ENCODE results near the gene RGS9.
"Not testable (repeated sequence)": the region's sequence is repeated elsewhere in the genome, so short reads cannot be mapped to it uniquely, and the experiment has no call there.

RGS9 gene

GRCh38 chr17:65103896-65104295 lies 33.3 kb upstream of the RGS9 start:
- ATAC-seq: no peak
- DNase-seq: no peak
- H3K27ac Mint-ChIP-seq: no peak overlapping the region
- H3K4me3 Mint-ChIP-seq: no peak overlapping the region
- no peaks in the 10 kb centered on the region for H3K9me3 Mint-ChIP-seq
- H3K27me3 Mint-ChIP-seq: peaks cover 16% of the 10 kb centered on the region
- peaks cover 20% of the 10 kb centered on the region for H3K4me1 Mint-ChIP-seq

DNA sequence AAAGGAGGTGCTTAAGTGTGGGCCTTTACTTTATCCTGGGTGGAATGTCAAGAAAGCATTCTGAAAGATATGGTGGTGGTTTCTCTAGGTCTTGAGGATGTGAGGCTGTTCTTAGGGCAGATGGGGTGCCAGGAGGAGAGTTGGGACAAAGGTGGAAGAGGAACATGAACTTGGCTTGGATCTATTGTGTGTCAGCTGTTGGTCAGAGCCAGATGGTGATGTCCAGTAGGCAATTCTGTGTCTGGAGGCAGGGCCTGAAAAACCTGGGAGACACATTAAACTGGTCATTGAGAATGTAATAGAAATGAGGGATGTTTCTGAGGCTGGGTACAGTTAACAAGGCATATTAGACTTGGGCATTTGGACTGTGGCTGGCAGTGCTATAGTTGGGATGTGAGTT lies 32.6 kb upstream of the RGS9 start:
- peaks cover 15% of the 10 kb centered on the region for H3K4me1 Mint-ChIP-seq
- DNase-seq (no peak), ATAC-seq (no peak)
- H3K27ac Mint-ChIP-seq: peak overlapping the region in 1 of 2 donors; percentile 50
- H3K9me3 Mint-ChIP-seq: no peaks in the 10 kb centered on the region
- no peak overlapping the region for H3K4me3 Mint-ChIP-seq
- peaks cover 18% of the 10 kb centered on the region for H3K27me3 Mint-ChIP-seq

DNA sequence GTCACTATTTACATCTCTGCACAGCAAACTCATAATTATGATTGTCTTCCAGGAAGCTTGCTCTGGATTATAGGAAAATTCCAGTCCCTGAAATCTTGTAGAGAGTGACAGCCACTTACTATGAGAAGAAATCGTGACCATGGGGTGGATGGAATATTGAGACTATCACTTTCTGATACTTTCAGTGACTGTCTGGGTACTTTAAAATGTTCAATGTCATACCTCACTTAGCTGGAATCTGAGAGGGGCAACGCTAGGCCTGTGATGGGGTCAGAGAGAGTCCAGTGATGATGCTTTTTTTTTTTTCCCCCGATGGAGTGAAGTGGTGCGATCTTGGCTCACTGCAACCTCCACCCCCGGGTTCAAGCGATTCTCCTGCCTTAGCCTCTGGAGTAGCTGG lies 32.2 kb upstream of the RGS9 start:
- Mint-ChIP-seq H3K27ac (no peak overlapping the region), H3K27me3 (peaks cover 18% of the 10 kb centered on the region), H3K4me3 (no peak overlapping the region), H3K4me1 (peaks cover 11% of the 10 kb centered on the region), H3K9me3 (no peaks in the 10 kb centered on the region)
- ATAC-seq (no peak), DNase-seq (no peak)

DNA sequence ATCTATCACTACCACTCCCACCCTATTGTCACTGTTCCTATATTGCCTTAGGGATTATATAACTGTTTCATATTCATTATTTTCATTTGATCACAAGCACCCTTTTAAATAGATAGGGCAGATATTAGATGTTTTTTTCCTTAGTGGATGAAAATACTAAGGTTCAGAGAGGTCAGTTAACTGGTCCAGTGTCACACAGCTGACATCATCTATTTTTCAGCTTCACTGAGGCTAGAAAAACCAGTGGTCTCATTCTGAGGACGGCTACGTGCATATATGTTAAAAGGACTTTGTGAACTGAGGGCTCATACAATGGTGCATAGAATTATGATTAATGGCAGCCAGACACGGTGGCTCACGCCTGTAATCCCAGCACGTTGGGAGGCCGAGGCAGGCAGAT lies 29.0 kb upstream of the RGS9 start:
- Mint-ChIP-seq H3K27ac (no peak overlapping the region), H3K9me3 (no peaks in the 10 kb centered on the region), H3K4me1 (no peaks in the 10 kb centered on the region), H3K27me3 (peaks cover 18% of the 10 kb centered on the region), H3K4me3 (no peak overlapping the region)
- no peak for ATAC-seq
- no peak for DNase-seq

DNA sequence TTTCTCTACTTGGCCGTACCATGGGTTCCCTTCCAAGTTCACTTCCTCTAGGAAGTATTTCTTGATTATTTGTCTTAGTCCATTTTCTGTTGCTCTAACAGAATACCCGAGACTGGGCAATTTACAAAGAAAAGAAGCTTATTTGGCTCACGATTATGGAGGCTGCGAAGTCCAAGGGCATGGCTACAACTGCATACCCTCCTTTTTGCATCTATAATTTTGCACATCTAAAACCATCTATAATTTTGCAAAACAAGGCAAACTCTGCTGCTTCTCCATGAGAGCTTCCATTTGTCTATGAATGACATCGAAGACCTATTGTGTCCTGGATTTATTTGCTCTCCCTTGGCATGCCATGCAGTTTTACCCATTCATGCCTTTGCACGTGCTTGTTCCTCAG lies 27.6 kb upstream of the RGS9 start:
- Mint-ChIP-seq H3K4me1 (no peaks in the 10 kb centered on the region), H3K9me3 (no peaks in the 10 kb centered on the region), H3K4me3 (no peak overlapping the region), H3K27me3 (peaks cover 18% of the 10 kb centered on the region), H3K27ac (no peak overlapping the region)
- ATAC-seq: no peak
- no peak for DNase-seq

DNA sequence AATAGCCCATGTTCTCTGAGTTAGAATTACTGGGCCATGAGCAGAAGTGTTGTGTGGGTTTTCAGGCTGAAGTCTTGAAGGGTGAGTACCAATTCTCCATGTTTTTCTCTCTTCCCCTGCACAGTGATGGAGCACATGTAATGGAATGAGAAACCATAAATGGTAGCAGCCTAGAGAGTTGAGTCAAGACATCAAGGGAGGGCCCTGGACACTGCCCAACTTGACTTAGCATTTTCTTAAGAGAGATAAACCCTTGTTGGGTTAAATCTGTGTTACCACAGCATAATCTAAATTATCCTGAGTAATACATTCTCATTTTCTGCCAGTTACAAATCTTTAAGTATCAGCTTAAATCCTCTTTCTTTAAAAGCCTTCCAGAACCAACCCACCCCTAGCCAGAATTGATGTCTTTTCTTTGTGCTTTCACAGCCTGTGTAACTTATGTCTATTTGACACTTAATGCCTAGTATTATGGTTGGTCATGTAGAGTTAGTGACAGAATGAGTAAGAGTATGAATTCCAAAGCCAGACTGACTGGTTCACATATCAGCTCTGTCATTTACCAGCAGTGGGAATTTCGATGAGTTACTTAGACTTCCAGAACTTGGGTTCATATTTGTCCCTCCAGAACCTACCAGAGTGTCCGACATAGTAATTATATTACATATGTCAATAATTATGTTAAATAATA lies 27.0 kb upstream of the RGS9 start:
- H3K9me3 Mint-ChIP-seq: no peaks in the 10 kb centered on the region
- DNase-seq (no peak), ATAC-seq (no peak)
- H3K4me1 Mint-ChIP-seq: no peaks in the 10 kb centered on the region
- no peak overlapping the region for H3K4me3 Mint-ChIP-seq
- no peak overlapping the region for H3K27ac Mint-ChIP-seq
- H3K27me3 Mint-ChIP-seq: peaks cover 18% of the 10 kb centered on the region

DNA sequence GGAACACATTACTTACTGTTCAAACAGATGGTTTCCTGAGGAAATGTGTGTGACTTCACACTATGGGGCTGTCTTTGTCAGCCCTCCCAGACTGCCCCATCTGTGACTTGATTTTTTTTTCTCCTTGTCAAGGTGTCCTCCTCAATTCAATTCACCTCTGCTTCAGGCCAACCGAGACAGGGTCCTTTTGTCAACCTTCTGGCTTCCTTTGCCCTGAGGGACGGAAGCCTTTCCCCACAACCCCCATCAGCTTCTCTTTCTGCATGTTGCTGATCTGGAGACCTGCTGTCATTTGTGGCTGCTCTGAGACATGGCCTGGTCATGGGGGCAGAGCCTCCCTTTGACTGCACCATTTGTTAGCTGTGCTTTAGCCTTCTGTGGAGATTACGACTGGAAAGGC lies 21.3 kb upstream of the RGS9 start:
- no peak overlapping the region for H3K27ac Mint-ChIP-seq
- ATAC-seq (no peak), DNase-seq (no peak)
- peaks cover 23% of the 10 kb centered on the region for H3K27me3 Mint-ChIP-seq
- H3K4me1 Mint-ChIP-seq: peaks cover 5% of the 10 kb centered on the region
- no peak overlapping the region for H3K4me3 Mint-ChIP-seq
- H3K9me3 Mint-ChIP-seq: peaks cover 0 to 4% of the 10 kb centered on the region in 2 donors

DNA sequence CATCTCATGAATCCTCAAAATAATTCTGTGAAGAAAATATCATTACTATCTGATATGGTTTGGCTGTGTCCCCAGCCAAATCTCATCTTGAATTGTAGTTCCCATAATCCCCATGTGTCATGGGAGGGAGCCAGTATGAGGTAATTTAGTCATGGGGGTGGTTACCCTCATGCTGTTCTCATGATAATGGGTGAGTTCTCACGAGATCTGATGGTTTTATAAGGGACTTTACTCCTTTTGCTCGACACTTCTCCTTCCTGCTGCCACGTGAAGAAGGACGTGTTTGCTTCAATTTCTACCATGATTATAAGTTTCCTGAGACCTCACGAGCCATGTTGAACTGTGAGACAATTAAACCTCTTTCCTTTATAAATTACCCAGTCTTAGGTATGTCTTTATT lies 20.7 kb upstream of the RGS9 start:
- peaks cover 23% of the 10 kb centered on the region for H3K27me3 Mint-ChIP-seq
- not testable (repeated sequence) for H3K4me1 Mint-ChIP-seq, H3K27ac Mint-ChIP-seq, ATAC-seq, H3K4me3 Mint-ChIP-seq, H3K9me3 Mint-ChIP-seq, DNase-seq

- Mint-ChIP-seq H3K27ac (no peak overlapping the region), H3K4me1 (peaks cover 19% of the 10 kb centered on the region), H3K27me3 (peaks cover 23% of the 10 kb centered on the region), H3K4me3 (no peak overlapping the region), H3K9me3 (peaks cover 0 to 4% of the 10 kb centered on the region in 2 donors)
- ATAC-seq (no peak), DNase-seq (no peak)
These were observed 19.7 kb upstream of the RGS9 start for GRCh38 chr17:65117384-65118035.

DNA sequence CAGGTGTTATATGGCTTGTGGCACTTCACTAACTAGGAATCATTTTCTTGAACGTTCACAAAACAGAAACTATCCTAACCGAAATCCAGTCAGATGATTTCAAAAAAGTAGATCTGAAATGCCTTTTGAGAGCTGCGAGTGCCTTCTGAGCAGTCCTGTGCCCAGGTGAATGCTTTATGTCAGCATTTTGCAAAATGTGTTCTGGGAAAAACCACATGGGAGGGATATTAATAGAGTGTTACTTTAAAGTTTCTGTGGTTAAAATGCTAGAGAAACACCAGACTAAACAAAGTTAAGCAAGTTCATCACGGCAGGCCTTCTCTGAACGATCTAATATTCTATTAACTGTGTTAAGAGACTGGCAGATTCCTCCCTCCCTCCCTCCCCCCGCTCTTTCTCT lies 15.8 kb upstream of the RGS9 start:
- Mint-ChIP-seq H3K27me3 (peaks cover 15% of the 10 kb centered on the region), H3K4me1 (peaks cover 25% of the 10 kb centered on the region), H3K9me3 (peaks cover 0 to 4% of the 10 kb centered on the region in 2 donors), H3K4me3 (peak overlapping the region; percentile 90), H3K27ac (peak overlapping the region; percentile 74 to 94)
- no peak for DNase-seq
- ATAC-seq: peak; percentile 51

DNA sequence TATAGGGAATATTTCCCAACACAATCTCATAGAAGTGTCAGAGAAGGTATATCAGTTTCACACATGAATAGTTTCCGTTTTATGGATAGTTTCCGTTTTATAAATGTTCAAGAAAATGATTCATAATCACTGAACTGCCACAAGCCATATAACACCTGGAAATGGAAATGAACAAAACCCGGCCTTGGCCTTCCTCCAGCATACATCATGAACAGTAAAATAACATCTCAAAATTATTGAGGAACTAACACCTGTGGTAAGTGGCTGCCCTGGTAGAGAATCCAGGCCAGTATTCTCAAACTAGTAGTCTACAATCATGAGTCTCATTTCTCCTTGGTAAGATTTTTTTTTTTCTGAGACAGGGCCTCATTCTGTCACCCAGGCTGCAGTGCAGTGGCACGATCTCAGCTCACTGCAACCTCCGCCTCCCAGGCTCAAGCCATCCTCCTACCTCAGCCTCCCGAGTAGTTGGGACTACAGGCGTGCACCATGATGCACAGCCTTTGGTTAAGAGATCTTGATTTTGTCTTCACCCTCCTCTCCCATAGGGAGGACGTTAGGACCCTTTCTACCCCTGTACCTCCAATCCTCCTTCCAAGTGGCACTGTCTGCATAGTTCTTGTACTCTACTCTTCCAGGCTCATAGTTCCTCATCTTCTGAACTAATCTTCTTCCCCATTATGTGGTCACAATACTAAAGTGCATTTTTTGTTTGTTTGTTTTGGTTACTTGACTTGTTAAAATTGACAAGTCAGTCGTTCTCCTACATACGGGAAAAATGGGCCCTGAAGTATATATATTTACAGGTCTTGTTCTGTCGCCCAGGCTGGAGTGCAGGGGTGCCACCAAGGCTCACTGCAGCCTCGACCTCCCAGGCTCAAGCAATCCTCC lies 15.0 kb upstream of the RGS9 start:
- peak; percentile 83 for ATAC-seq
- no peaks in the 10 kb centered on the region for H3K9me3 Mint-ChIP-seq
- peaks cover 25% of the 10 kb centered on the region for H3K4me1 Mint-ChIP-seq
- peaks cover 12% of the 10 kb centered on the region for H3K27me3 Mint-ChIP-seq
- peak overlapping the region; percentile 74 to 94 for H3K27ac Mint-ChIP-seq
- DNase-seq: peak in 1 of 2 donors; percentile 75
- H3K4me3 Mint-ChIP-seq: peak overlapping the region; percentile 90

- H3K4me3 Mint-ChIP-seq: peak overlapping the region; percentile 90
- H3K27ac Mint-ChIP-seq: peak overlapping the region; percentile 94 to 98
- peaks cover 25% of the 10 kb centered on the region for H3K4me1 Mint-ChIP-seq
- no peaks in the 10 kb centered on the region for H3K9me3 Mint-ChIP-seq
- peak; percentile 80 to 89 for DNase-seq
- ATAC-seq: peak; percentile 85
- peaks cover 12% of the 10 kb centered on the region for H3K27me3 Mint-ChIP-seq
These were observed 14.1 kb upstream of the RGS9 start for GRCh38 chr17:65122836-65123756.

- ATAC-seq: no peak
- Mint-ChIP-seq H3K27ac (peak overlapping the region; percentile 94 to 98), H3K27me3 (peaks cover 18% of the 10 kb centered on the region), H3K9me3 (no peaks in the 10 kb centered on the region), H3K4me1 (peaks cover 25% of the 10 kb centered on the region), H3K4me3 (peak overlapping the region; percentile 90)
- DNase-seq: no peak
These were observed 13.2 kb upstream of the RGS9 start for GRCh38 chr17:65123757-65124675.

DNA sequence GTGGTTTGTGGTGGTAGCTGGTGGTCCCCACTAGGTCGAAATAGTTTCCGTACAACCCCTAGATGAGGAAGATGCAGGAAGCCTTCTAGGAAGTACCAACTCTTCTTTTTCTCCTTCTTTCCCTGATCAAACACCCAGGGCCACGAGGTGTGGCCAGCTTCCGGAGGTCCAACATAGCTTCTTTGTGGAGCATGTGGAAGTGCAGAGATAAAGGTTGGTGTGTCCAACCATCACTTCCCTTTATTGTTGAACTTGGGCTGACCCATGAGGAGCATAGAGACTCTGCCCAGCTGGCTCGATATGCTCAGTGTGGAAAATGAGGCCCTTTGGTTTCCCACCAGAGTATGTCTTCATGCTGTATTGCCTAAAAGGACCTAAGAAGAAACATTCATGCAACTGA lies 6.3 kb upstream of the RGS9 start:
- Mint-ChIP-seq H3K9me3 (no peaks in the 10 kb centered on the region), H3K27me3 (peaks cover 43% of the 10 kb centered on the region), H3K4me3 (no peak overlapping the region), H3K27ac (no peak overlapping the region), H3K4me1 (peaks cover 12% of the 10 kb centered on the region)
- no peak for DNase-seq
- ATAC-seq: no peak
